CD8-positive, alpha-beta memory T cell (primary cell): Measurements from ENCODE around the gene USH2A. TPM values are rescaled to one million over a fixed set of nuclear protein-coding genes. Genes with fewer than 3 reads are reported as not detected.
"Not testable (repeated sequence)": the region's sequence is repeated elsewhere in the genome, so short reads cannot be mapped to it uniquely, and the experiment has no call there.

Experiments
- CTCF ChIA-PET: fragments of 350-600 bp; sonication (Branson Sonifier 250); formaldehyde crosslinking; loops from one replicate; lab custom pipeline; 2021; ENCODE audit warnings: antibody characterized with exemption; lab: Charles Lee
- POLR2A ChIA-PET: fragments of 350-600 bp; sonication (Branson Sonifier 250); formaldehyde crosslinking; loops from one replicate; lab custom pipeline; 2021; ENCODE audit warnings: antibody characterized with exemption; lab: Charles Lee
- DNase-seq, 5 donors: peaks; one replicate each; pipeline versions ENCODE4 v3.0.0 to v3.0.0-alpha.2; 2020 to 2022; ENCODE audit warnings: mixed read lengths in 1 of 5
- H3K27ac ChIP-seq: one replicate; pipeline ENCODE4 v1.7.0; 2013; ENCODE audit warnings: low read depth, mild to moderate bottlenecking, low read length, moderate library complexity
- H3K27me3 ChIP-seq: 2 replicates; pipeline ENCODE4 v1.7.0; 2013; ENCODE audit warnings: low read length, mild to moderate bottlenecking; ENCODE audit not compliant: insufficient read depth, poor library complexity, severe bottlenecking
- H3K36me3 ChIP-seq: 2 replicates; pipeline ENCODE4 v1.7.0; 2013; ENCODE audit warnings: mild to moderate bottlenecking, low read length, moderate library complexity; ENCODE audit not compliant: insufficient read depth
- H3K4me1 ChIP-seq: 2 replicates; pipeline ENCODE4 v1.7.0; 2013; ENCODE audit warnings: mild to moderate bottlenecking, low read length, moderate library complexity; ENCODE audit not compliant: insufficient read depth
- H3K4me3 ChIP-seq: 2 replicates; pipeline ENCODE4 v1.7.0; 2013; ENCODE audit warnings: mild to moderate bottlenecking, low read length
- H3K9me3 ChIP-seq: 2 replicates; pipeline ENCODE4 v1.7.0; 2013; ENCODE audit warnings: mild to moderate bottlenecking, low read length
- H3K27ac Mint-ChIP-seq, 8 donors: one replicate each; pipeline ENCODE4 v1.8.0; 2020 to 2021; ENCODE audit warnings: mixed read lengths in 8 of 8, mild to moderate bottlenecking in 6 of 8, inconsistent platforms in 3 of 8, moderate library complexity in 3 of 8
- H3K27me3 Mint-ChIP-seq, 2 donors: one replicate each; pipeline ENCODE4 v1.8.0; 2020 to 2021; ENCODE audit warnings: mixed read lengths in 2 of 2, mild to moderate bottlenecking in 1 of 2, moderate library complexity in 1 of 2
- H3K36me3 Mint-ChIP-seq, 3 donors: one replicate each; pipeline ENCODE4 v1.8.0; 2020 to 2021; ENCODE audit warnings: mixed read lengths in 3 of 3, inconsistent platforms in 1 of 3, mild to moderate bottlenecking in 1 of 3
- H3K4me1 Mint-ChIP-seq, 3 donors: one replicate each; pipeline ENCODE4 v1.8.0; 2020 to 2021; ENCODE audit warnings: mixed read lengths in 3 of 3, inconsistent platforms in 1 of 3, mild to moderate bottlenecking in 1 of 3
- H3K4me3 Mint-ChIP-seq, 7 donors: one replicate each; pipeline ENCODE4 v1.8.0; 2020 to 2021; ENCODE audit warnings: mixed read lengths in 7 of 7, mild to moderate bottlenecking in 6 of 7, moderate library complexity in 4 of 7, inconsistent platforms in 2 of 7
- H3K9me3 Mint-ChIP-seq, 5 donors: one replicate each; pipeline ENCODE4 v1.8.0; 2020 to 2022; ENCODE audit warnings: mixed read lengths in 5 of 5, mild to moderate bottlenecking in 3 of 5, moderate library complexity in 2 of 5, inconsistent platforms in 1 of 5
- polyA plus RNA-seq: library from polyadenylated mRNA; unstranded; fragments of 300-500 nt; fragmentation: Illumina TruSeq; gene quantifications from one replicate; pipeline ENCODE4 v1.2.3, GENCODE V29; 2021
- total RNA-seq, 2 experiments: library from RNA; stranded (reverse); gene quantifications; one replicate each; pipeline ENCODE4 v1.2.3, GENCODE V29; 2021

The USH2A gene
- total and polyA plus RNA-seq, 3 experiments from 2014 or later: not detected

DNA sequence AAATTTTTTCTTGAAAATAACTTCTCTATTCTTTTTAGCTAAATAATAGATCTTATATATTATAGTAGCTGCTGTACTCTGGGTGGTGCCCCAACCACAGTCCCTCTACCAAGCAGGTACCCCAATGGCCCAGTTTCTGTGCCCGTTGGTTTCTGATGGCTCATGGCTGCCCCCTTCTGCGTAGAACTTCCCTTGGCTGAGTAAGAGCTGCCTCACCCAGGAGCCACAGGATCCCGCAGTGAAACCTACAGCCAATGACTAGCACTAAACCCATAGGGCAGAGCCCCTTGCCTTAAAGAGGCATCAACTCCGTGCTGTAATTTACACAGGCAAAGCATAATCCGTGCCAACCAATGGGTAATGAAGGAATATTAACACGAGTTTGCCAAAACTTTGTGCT lies 247.5 kb downstream of the USH2A start:
- peaks cover 4 to 19% (median 7%) of the 10 kb centered on the region in 5 donors for H3K9me3 Mint-ChIP-seq
- no peak overlapping the region for H3K27ac Mint-ChIP-seq
- ChIA-PET CTCF (no interaction called here), POLR2A (no interaction called here)
- no peaks in the 10 kb centered on the region for H3K36me3 ChIP-seq
- no peak overlapping the region for H3K4me3 ChIP-seq
- no peaks in the 10 kb centered on the region for H3K36me3 Mint-ChIP-seq
- DNase-seq: no peak
- H3K27me3 Mint-ChIP-seq: no peaks in the 10 kb centered on the region
- H3K4me3 Mint-ChIP-seq: no peak overlapping the region
- H3K4me1 Mint-ChIP-seq: no peaks in the 10 kb centered on the region
- no peaks in the 10 kb centered on the region for H3K4me1 ChIP-seq
- no peaks in the 10 kb centered on the region for H3K27me3 ChIP-seq
- no peak overlapping the region for H3K27ac ChIP-seq
- H3K9me3 ChIP-seq: no peaks in the 10 kb centered on the region

DNA sequence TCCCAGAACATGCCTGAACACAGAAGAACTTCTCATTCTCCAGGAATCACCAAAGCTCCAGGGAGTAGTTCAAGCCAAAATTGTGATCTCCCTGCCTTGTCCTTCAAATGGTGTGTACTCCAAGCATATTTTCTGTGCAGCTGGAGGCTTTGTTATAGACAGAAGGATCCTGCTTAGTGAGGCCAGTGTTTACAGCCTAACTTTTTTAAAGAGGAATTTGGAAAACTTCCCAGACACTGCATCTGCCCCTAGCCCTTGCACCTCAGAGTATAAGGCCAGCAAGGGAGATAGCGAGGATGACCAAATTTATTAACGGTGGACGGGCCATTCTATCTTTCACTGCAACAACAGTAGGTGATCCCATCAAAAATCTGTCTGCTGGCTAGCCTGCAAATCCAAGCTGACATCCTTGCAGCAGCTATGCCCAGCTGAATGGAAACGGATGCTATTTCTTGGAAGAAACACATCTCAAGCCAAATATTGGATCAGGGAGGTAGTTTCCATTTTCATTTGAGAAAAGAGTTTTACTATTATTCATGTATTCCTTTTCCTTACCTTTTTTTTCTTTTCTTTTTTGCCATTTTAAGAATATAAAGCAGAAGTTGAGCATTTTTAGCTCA lies 249.8 kb downstream of the USH2A start:
- H3K4me3 Mint-ChIP-seq: no peak overlapping the region
- no peaks in the 10 kb centered on the region for H3K27me3 Mint-ChIP-seq
- peaks cover 2 to 26% (median 10%) of the 10 kb centered on the region in 5 donors for H3K9me3 Mint-ChIP-seq
- POLR2A ChIA-PET: no interaction called here
- Histone ChIP-seq H3K36me3 (no peaks in the 10 kb centered on the region), H3K4me1 (no peaks in the 10 kb centered on the region), H3K27ac (no peak overlapping the region), H3K9me3 (no peaks in the 10 kb centered on the region), H3K27me3 (no peaks in the 10 kb centered on the region), H3K4me3 (no peak overlapping the region)
- no peaks in the 10 kb centered on the region for H3K36me3 Mint-ChIP-seq
- DNase-seq: no peak
- no peaks in the 10 kb centered on the region for H3K4me1 Mint-ChIP-seq
- no peak overlapping the region for H3K27ac Mint-ChIP-seq
- CTCF ChIA-PET: no interaction called here

DNA sequence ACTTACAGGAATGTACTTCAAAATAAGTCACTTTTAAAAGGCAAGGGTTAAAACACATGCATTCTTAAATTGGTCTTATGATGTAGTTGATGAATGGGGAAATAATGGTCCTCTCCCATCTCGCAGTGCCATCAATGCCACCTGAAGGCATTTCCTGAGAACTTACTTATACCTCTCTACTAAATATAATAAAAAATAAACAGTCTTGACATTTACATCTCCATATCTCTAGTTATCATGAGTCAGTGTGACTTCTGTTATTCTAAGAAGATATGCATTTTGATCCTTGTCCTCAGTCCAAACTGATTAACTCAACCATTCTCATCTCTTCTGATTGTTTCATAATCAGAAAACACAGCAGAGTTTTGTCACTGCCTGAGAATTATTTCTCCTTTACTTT lies 253.9 kb downstream of the USH2A start:
- H3K4me1 Mint-ChIP-seq: no peaks in the 10 kb centered on the region
- DNase-seq: no peak
- Histone ChIP-seq H3K27me3 (no peaks in the 10 kb centered on the region), H3K27ac (no peak overlapping the region), H3K36me3 (no peaks in the 10 kb centered on the region), H3K4me1 (no peaks in the 10 kb centered on the region), H3K9me3 (no peaks in the 10 kb centered on the region), H3K4me3 (no peak overlapping the region)
- CTCF ChIA-PET: no interaction called here
- no peaks in the 10 kb centered on the region for H3K27me3 Mint-ChIP-seq
- H3K36me3 Mint-ChIP-seq: no peaks in the 10 kb centered on the region
- H3K27ac Mint-ChIP-seq: no peak overlapping the region
- H3K4me3 Mint-ChIP-seq: no peak overlapping the region
- POLR2A ChIA-PET: no interaction called here
- H3K9me3 Mint-ChIP-seq: peaks cover 6 to 39% (median 14%) of the 10 kb centered on the region in 5 donors

DNA sequence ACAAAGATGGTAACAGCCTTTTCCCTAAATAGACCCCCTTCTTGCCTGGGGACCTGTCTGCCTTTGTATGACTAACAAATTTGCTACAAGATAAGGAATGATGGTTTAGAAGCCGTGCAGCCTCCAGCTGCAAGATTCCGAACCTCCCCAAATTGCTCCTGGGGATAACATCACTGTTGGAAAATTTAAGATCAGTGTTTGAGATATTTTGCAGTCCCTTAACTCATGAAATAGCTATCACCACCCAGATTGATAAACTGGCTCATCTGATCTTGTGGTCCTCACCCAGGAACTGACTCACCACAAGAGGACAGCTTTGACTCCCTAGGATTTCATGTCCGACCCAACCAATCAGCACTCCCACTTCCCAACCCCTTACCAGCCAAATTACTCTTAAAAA lies 254.7 kb downstream of the USH2A start:
- H3K4me1 ChIP-seq: no peaks in the 10 kb centered on the region
- no peak overlapping the region for H3K27ac ChIP-seq
- Mint-ChIP-seq H3K27ac (peak overlapping the region in 1 of 8 donors; percentile 94), H3K4me3 (no peak overlapping the region), H3K9me3 (peaks cover 6 to 39% (median 14%) of the 10 kb centered on the region in 5 donors), H3K36me3 (no peaks in the 10 kb centered on the region), H3K4me1 (no peaks in the 10 kb centered on the region), H3K27me3 (no peaks in the 10 kb centered on the region)
- no peaks in the 10 kb centered on the region for H3K36me3 ChIP-seq
- DNase-seq: no peak
- ChIA-PET POLR2A (no interaction called here), CTCF (no interaction called here)
- H3K9me3 ChIP-seq: no peaks in the 10 kb centered on the region
- no peaks in the 10 kb centered on the region for H3K27me3 ChIP-seq
- H3K4me3 ChIP-seq: no peak overlapping the region

DNA sequence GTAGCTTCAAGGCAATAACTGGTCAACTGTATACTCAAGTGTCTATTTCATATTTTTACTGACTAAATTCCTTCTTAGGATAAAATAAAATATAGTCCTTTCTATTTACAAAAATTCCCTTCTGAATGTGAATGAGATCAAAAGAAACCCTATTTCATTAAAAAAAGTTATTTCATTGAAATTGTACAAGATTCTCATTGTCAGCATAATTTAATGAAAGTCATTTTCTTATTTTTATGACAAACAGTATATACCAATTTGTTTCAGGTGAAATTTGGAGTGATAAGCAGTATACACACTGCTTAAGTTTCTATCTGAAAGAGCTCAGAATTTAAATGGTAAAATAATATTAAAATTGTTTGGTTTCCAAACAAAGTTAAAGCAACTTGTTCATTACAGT lies 269.2 kb downstream of the USH2A start:
- no peak for DNase-seq
- CTCF ChIA-PET: no interaction called here

DNA sequence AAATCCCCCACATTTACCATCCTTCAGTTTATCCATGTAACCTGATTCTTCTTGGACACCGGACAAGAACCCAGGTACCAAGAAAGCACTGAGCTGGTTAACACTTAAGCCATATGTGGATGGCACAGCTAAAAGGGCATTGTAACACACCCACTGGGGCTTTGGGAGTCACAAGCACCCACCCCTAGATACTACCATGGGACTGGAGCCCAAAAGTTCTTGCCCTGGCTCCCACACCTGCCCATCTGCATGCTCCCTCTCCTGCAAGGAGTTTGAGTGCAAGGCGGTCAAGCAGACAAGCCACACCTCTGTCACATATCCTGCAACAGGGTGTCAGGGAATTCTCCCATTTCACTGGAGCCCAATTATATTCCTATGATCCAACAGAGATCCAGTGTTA lies 270.1 kb downstream of the USH2A start:
- H3K4me3 ChIP-seq: no peak overlapping the region
- Mint-ChIP-seq H3K27me3 (peaks cover 0 to 1% of the 10 kb centered on the region in 2 donors), H3K9me3 (peaks cover 4 to 30% (median 24%) of the 10 kb centered on the region in 5 donors), H3K36me3 (no peaks in the 10 kb centered on the region), H3K27ac (no peak overlapping the region), H3K4me3 (no peak overlapping the region), H3K4me1 (no peaks in the 10 kb centered on the region)
- CTCF ChIA-PET: no interaction called here
- H3K4me1 ChIP-seq: no peaks in the 10 kb centered on the region
- H3K36me3 ChIP-seq: no peaks in the 10 kb centered on the region
- H3K27ac ChIP-seq: no peak overlapping the region
- DNase-seq: no peak
- POLR2A ChIA-PET: no interaction called here
- H3K9me3 ChIP-seq: no peaks in the 10 kb centered on the region
- no peaks in the 10 kb centered on the region for H3K27me3 ChIP-seq

More for the DNA sequence above, 269.2 kb downstream of the USH2A start:
- POLR2A ChIA-PET: no interaction called here
- no peaks in the 10 kb centered on the region for H3K4me1 Mint-ChIP-seq
- H3K27ac ChIP-seq: no peak overlapping the region
- H3K36me3 ChIP-seq: no peaks in the 10 kb centered on the region
- H3K9me3 ChIP-seq: no peaks in the 10 kb centered on the region
- H3K4me3 Mint-ChIP-seq: no peak overlapping the region
- H3K27me3 ChIP-seq: no peaks in the 10 kb centered on the region
- no peak overlapping the region for H3K4me3 ChIP-seq
- no peaks in the 10 kb centered on the region for H3K4me1 ChIP-seq
- H3K36me3 Mint-ChIP-seq: no peaks in the 10 kb centered on the region
- peaks cover 5 to 30% (median 23%) of the 10 kb centered on the region in 5 donors for H3K9me3 Mint-ChIP-seq
- H3K27me3 Mint-ChIP-seq: peaks cover 0 to 1% of the 10 kb centered on the region in 2 donors
- H3K27ac Mint-ChIP-seq: no peak overlapping the region

DNA sequence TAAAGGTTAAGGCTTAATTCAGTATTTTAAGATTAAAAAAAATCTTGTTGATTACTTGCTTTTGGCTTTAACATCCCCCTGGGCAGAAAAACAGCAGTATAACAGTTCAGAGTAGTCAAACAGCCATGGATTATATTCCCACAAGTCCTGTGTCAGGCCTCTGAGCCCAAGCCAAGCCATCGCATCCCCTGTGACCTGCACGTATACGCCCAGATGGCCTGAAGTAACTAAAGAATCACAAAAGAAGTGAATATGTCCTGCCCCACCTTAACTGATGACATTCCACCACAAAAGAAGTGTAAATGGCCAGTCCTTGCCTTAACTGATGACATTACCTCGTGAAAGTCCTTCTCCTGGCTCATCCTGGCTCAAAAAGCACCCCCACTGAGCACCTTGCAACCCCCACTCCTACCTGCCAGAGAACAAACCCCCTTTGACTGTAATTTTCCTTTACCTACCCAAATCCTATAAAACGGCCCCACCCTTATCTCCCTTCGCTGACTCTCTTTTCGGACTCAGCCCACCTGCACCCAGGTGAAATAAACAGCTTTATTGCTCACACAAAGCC lies 277.7 kb downstream of the USH2A start:
- H3K36me3 Mint-ChIP-seq, POLR2A ChIA-PET, H3K9me3 ChIP-seq, DNase-seq, H3K4me3 ChIP-seq, H3K27ac ChIP-seq, H3K4me1 Mint-ChIP-seq, H3K27me3 ChIP-seq, CTCF ChIA-PET, H3K36me3 ChIP-seq, H3K27ac Mint-ChIP-seq, H3K27me3 Mint-ChIP-seq, H3K4me3 Mint-ChIP-seq, H3K4me1 ChIP-seq: not testable (repeated sequence)
- H3K9me3 Mint-ChIP-seq: peaks cover 0 to 21% (median 9%) of the 10 kb centered on the region in 5 donors

DNA sequence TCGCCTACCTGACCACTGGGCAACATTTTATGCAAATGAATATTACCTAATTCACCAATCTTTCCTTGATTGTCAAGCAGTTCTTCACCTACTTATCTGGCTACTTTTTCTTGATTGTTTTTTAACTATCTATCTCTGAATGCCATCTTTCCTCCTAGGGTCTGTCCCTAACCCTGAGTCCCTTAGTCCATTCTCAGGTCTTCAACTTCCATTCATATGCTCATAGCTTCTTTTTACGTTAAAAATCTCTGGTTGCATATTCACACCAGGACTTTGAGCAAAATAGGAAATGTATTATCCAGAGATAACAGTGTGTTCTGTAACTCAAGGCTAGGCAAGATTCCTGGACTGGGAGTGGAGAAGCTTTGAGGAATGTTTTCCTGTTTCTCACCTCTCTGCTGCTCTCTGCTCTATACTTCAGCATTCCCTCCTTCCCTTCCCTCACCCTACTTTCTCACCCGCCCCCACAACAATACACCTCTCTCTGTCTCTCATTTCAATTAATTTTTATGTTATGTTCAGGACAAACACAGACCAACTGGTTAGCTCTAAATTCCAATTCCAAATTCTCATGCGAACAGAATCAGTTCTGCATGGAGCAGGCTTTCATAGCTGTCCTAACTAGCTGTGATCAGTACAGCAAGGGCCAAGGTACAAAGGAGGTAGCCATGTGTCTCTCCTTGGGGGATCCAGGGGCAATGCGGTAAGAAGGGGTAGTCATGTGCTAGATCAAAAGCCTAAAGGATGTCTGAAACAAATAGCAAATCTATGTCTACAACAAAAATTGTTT lies 278.4 kb downstream of the USH2A start:
- Mint-ChIP-seq H3K9me3 (peaks cover 0 to 21% (median 7%) of the 10 kb centered on the region in 5 donors), H3K36me3 (no peaks in the 10 kb centered on the region), H3K27ac (no peak overlapping the region), H3K4me3 (no peak overlapping the region), H3K4me1 (no peaks in the 10 kb centered on the region), H3K27me3 (no peaks in the 10 kb centered on the region)
- ChIA-PET CTCF (no interaction called here), POLR2A (no interaction called here)
- no peaks in the 10 kb centered on the region for H3K4me1 ChIP-seq
- H3K4me3 ChIP-seq: no peak overlapping the region
- no peak overlapping the region for H3K27ac ChIP-seq
- no peaks in the 10 kb centered on the region for H3K9me3 ChIP-seq
- no peak for DNase-seq
- H3K36me3 ChIP-seq: no peaks in the 10 kb centered on the region
- H3K27me3 ChIP-seq: no peaks in the 10 kb centered on the region
